K562 (cell line): ENCODE data around the gene FBXO46. TPM values are rescaled to one million over a fixed set of nuclear protein-coding genes. Genes with fewer than 3 reads are reported as not detected.

ENCODE experiments used
- ADNP ChIP-seq: fragments of 200-800 bp; sonication (Bioruptor generic); IDR thresholded peaks from 2 replicates; pipeline ENCODE4 v1.6.1; 2016; ENCODE audit warnings: missing genetic modification characterization, missing compliant biosample characterization
- CEBPB ChIP-seq: fragments of 450-650 bp; IDR thresholded peaks from 2 replicates; pipeline ENCODE4 v1.6.1; 2016; ENCODE audit warnings: missing genetic modification characterization, missing compliant biosample characterization
- FOXM1 ChIP-seq, 2 experiments: fragments of 450-650 bp in 1 of 2; sonication (generic) in 1 of 2; formaldehyde crosslinking in 1 of 2; IDR thresholded peaks; 2 replicates each; pipeline versions ENCODE4 v1.6.1 to v1.9.0; 2017 to 2022; ENCODE audit warnings: low read depth in 2 of 2, mild to moderate bottlenecking in 2 of 2, missing genetic modification reagents in 1 of 2, moderate library complexity in 1 of 2
- GABPB2 ChIP-seq: fragments of 250-450 bp; sonication (Bioruptor Pico); conservative IDR thresholded peaks from 2 replicates; pipeline ENCODE4 v1.5.1; 2021; ENCODE audit warnings: mild to moderate bottlenecking
- GMEB1 ChIP-seq: fragments of 250-450 bp; sonication (Bioruptor Pico); IDR thresholded peaks from 2 replicates; pipeline ENCODE4 v1.4.0; 2020; ENCODE audit warnings: mild to moderate bottlenecking
- HIVEP1 ChIP-seq: fragments of 250-450 bp; sonication (Bioruptor Pico); IDR thresholded peaks from 2 replicates; pipeline ENCODE4 v1.4.0; 2020; ENCODE audit warnings: mild to moderate bottlenecking
- NBN ChIP-seq: fragments of 450-650 bp; IDR thresholded peaks from 2 replicates; pipeline ENCODE4 v1.6.1; 2016; ENCODE audit warnings: low read depth, mild to moderate bottlenecking
- NFE2L1 ChIP-seq: fragments of 450-650 bp; IDR thresholded peaks from 2 replicates; pipeline ENCODE4 v1.6.1; 2016; ENCODE audit warnings: missing genetic modification characterization, low read depth, mild to moderate bottlenecking, missing compliant biosample characterization, moderate library complexity, borderline replicate concordance
- POU5F1 ChIP-seq: fragments of 150-350 bp; IDR thresholded peaks from 2 replicates; pipeline ENCODE4 v1.6.1; 2014; ENCODE audit warnings: borderline replicate concordance, low read length, low read depth, mild to moderate bottlenecking; ENCODE audit not compliant: partially characterized antibody
- PPARD ChIP-seq: fragments of 250-450 bp; sonication (Bioruptor Pico); IDR thresholded peaks from 2 replicates; pipeline ENCODE4 v1.8.0; 2022; ENCODE audit warnings: inconsistent platforms, mild to moderate bottlenecking, moderate library complexity
- RFX5 ChIP-seq: IDR thresholded peaks from 2 replicates; pipeline ENCODE4 v1.6.1; 2011; ENCODE audit warnings: low read depth, mild to moderate bottlenecking, improper control_type of control experiment, low read length
- SAFB2 ChIP-seq: fragments of 200-400 bp; formaldehyde crosslinking; IDR thresholded peaks from 2 replicates; pipeline ENCODE4 v1.6.1; 2018; ENCODE audit warnings: borderline replicate concordance, low read length, low read depth, moderate library complexity; ENCODE audit not compliant: severe bottlenecking
- SFPQ ChIP-seq: fragments of 200-400 bp; formaldehyde crosslinking; IDR thresholded peaks from 2 replicates; pipeline ENCODE4 v1.6.1; 2017; ENCODE audit warnings: mild to moderate bottlenecking, low read depth, low read length, moderate library complexity
- SIN3A ChIP-seq, 2 experiments: fragments of 150-350 bp in 1 of 2; IDR thresholded peaks; 2 replicates each; pipeline ENCODE4 v1.6.1; 2011 to 2016; ENCODE audit warnings: borderline replicate concordance in 2 of 2, low read depth in 2 of 2, low read length in 2 of 2, mild to moderate bottlenecking in 2 of 2, moderate library complexity in 2 of 2; ENCODE audit not compliant: control insufficient read depth in 1 of 2
- SMARCA5 ChIP-seq: fragments of 450-650 bp; IDR thresholded peaks from 2 replicates; pipeline ENCODE4 v1.6.1; 2016
- TAF9B ChIP-seq: fragments of 450-650 bp; IDR thresholded peaks from 2 replicates; pipeline ENCODE4 v1.6.1; 2018; ENCODE audit warnings: mild to moderate bottlenecking; ENCODE audit not compliant: partially characterized antibody
- TCF7 ChIP-seq: sonication (generic); IDR thresholded peaks from 2 replicates; pipeline ENCODE4 v1.6.1; 2016; ENCODE audit warnings: antibody characterized with exemption, borderline replicate concordance
- ZBTB49 ChIP-seq: sonication (generic); formaldehyde crosslinking; IDR thresholded peaks from 2 replicates; pipeline ENCODE4 v1.8.0; 2022; ENCODE audit warnings: missing genetic modification reagents, mild to moderate bottlenecking, borderline replicate concordance
- ZNF197 ChIP-seq: fragments of 200-800 bp; sonication (Bioruptor generic); IDR thresholded peaks from 2 replicates; pipeline ENCODE4 v1.6.1; 2016; ENCODE audit warnings: low read depth, missing genetic modification characterization, missing compliant biosample characterization
- ZNF780A ChIP-seq: fragments of 250-450 bp; sonication (Bioruptor Pico); IDR thresholded peaks from 2 replicates; pipeline ENCODE4 v1.5.0; 2021; ENCODE audit warnings: mild to moderate bottlenecking
- polyA plus RNA-seq, 8 experiments: library from polyadenylated mRNA; depleted of rRNA in 4 of 8; stranded (reverse) in 5 of 8; unstranded in 3 of 8; fragments of >200 nt; fragmentation: Nextera tagmentation in 2 of 8; fragmentation: Illumina TruSeq in 1 of 8; extraction: Ambion mirVana in 2 of 8; extraction: Trizol in 1 of 8; gene quantifications; 2 replicates each; pipeline versions ENCODE4 v1.2.1 to v1.2.3, GENCODE V29; 2011 to 2014; ENCODE audit warnings: inconsistent platforms in 1 of 8, missing spikeins in 1 of 8
- total RNA-seq, 7 experiments: library from RNA; depleted of rRNA in 6 of 7; stranded (reverse); fragments of >200 nt in 6 of 7; fragmentation: Illumina TruSeq in 2 of 7; extraction: Trizol in 2 of 7; gene quantifications; 2 replicates each; pipeline versions ENCODE4 v1.2.1 to v1.2.3, GENCODE V29; 2011 to 2021; ENCODE audit warnings: low replicate concordance in 1 of 7
- TF ChIP-seq, protein P1 (sequence below): sonication (generic); IDR thresholded peaks from 2 replicates; pipeline ENCODE4 v1.6.1; 2016

Gene FBXO46
- total and polyA plus RNA-seq, 9 of the 15 experiments (the other 6 are each of a cell fraction or from before 2014, with no cell fraction given), result 1.5 to 36.1 (median 7.3) TPM

DNA sequence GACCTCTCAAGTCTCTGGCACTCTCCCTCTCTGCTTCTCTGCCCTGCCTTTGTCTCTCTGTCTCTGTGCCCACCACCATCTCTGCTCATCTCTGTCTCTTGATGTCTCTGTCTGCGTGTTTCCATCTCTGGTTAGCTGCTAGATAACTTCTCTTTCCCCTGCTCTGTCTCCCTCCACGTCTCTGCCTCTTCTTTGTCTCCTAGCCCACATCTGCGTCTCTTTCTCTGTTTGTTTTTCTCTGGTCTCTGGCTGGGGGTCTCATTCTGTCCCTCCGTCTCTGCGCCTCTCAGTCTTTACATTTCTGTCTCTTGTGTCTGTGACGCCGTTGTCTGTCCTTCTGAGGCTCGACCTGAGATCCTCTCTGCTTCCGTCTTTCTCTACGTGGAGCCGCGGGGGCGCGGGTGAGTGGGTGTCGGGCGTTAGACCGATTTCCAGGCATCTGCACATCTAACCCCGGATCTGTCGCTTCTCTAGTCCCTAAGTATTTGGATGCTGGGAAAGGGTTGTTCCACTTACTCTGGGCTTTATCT is 62.3 kb downstream of the FBXO46 start (continued):
- TF ChIP-seq, protein P1, sequence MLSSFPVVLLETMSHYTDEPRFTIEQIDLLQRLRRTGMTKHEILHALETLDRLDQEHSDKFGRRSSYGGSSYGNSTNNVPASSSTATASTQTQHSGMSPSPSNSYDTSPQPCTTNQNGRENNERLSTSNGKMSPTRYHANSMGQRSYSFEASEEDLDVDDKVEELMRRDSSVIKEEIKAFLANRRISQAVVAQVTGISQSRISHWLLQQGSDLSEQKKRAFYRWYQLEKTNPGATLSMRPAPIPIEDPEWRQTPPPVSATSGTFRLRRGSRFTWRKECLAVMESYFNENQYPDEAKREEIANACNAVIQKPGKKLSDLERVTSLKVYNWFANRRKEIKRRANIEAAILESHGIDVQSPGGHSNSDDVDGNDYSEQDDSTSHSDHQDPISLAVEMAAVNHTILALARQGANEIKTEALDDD, result no peak
- TF ChIP-seq FOXM1 (IDR thresholded peaks at IDR 0.05; ENCODE audit: low read depth) (0 out of 2 replicates have a peak, but pooled peaks have one; percentile 4), FOXM1 (CRISPR knock-in tag; IDR thresholded peaks at IDR 0.05; ENCODE audit: low read depth) (no peak), GABPB2 (CRISPR knock-in tag) (no peak), SFPQ (no peak), HIVEP1 (CRISPR knock-in tag) (no peak), TAF9B (no peak), NFE2L1 (tag) (no peak), ADNP (tag) (no peak), TCF7 (no peak), SAFB2 (no peak), CEBPB (tag) (no peak), ZNF780A (no peak), PPARD (no peak), ZNF197 (no peak), SMARCA5 (no peak), GMEB1 (no peak), POU5F1 (no peak), ZBTB49 (CRISPR knock-in tag) (no peak), NBN (peak; percentile 30), SIN3A (IDR thresholded peaks at IDR 0.05; ENCODE audit: borderline replicate concordance in 2 of 2, control insufficient read depth in 1 of 2, low read depth in 2 of 2, low read length in 2 of 2) (no peak), RFX5 (no peak)
